IPS DF 4.7 (cell line): ENCODE measurements around the gene HDLBP.
A peak's percentile ranks its signal among the peaks of the same experiment; 100 is the strongest.

Experiments used
- DNase-seq: peaks from one replicate; pipeline ENCODE4 v3.0.0-alpha.2; 2013; ENCODE audit warnings: low spot score; ENCODE audit errors: extremely low read depth

Gene HDLBP, protein sequence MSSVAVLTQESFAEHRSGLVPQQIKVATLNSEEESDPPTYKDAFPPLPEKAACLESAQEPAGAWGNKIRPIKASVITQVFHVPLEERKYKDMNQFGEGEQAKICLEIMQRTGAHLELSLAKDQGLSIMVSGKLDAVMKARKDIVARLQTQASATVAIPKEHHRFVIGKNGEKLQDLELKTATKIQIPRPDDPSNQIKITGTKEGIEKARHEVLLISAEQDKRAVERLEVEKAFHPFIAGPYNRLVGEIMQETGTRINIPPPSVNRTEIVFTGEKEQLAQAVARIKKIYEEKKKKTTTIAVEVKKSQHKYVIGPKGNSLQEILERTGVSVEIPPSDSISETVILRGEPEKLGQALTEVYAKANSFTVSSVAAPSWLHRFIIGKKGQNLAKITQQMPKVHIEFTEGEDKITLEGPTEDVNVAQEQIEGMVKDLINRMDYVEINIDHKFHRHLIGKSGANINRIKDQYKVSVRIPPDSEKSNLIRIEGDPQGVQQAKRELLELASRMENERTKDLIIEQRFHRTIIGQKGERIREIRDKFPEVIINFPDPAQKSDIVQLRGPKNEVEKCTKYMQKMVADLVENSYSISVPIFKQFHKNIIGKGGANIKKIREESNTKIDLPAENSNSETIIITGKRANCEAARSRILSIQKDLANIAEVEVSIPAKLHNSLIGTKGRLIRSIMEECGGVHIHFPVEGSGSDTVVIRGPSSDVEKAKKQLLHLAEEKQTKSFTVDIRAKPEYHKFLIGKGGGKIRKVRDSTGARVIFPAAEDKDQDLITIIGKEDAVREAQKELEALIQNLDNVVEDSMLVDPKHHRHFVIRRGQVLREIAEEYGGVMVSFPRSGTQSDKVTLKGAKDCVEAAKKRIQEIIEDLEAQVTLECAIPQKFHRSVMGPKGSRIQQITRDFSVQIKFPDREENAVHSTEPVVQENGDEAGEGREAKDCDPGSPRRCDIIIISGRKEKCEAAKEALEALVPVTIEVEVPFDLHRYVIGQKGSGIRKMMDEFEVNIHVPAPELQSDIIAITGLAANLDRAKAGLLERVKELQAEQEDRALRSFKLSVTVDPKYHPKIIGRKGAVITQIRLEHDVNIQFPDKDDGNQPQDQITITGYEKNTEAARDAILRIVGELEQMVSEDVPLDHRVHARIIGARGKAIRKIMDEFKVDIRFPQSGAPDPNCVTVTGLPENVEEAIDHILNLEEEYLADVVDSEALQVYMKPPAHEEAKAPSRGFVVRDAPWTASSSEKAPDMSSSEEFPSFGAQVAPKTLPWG (N-terminal part only)

DNA sequence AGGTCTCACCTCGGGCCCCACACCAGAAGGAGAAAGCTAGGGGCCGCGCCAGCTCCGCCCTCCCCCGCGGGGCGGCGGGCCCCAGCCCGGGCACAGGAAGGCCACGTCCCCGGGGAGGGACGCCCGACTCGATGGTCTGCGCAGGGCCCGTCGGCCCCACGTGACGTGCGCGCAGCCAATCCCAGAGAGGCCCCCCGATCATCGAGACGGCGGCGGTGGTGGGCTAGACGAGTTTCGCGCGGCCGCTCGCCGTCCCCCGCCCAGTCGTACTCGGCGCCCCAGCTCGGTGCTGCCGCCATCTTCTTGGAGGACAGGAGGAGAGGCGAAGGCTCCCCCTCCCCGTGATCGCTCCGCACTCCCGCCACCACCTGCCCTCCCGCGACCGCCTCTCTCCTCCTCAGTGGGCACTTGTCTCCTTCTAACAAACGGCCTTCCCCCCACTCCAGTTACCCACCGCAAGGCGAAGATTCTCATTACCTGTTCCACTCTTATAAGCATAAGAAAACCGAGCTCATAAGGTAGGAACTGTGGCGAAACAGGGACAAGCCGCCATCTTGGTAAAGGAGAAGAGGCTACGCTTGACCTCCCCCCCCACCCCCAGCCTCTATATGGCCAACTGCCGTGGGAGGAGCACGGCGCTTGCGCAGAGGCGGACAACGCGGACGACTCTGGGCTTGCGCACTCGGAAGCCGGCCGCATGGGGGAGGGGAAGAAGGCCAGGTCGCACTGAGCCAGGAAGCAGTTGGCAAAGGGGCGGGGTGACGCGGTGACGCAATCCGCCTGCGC is at the start of gene HDLBP:
Gene HDLBP (minus strand): TSS at position 580 of the 786 bp plus-strand sequence. CDS start 48,803 bp downstream, outside the sequence.
- DNase-seq: peak; percentile 94

DNA sequence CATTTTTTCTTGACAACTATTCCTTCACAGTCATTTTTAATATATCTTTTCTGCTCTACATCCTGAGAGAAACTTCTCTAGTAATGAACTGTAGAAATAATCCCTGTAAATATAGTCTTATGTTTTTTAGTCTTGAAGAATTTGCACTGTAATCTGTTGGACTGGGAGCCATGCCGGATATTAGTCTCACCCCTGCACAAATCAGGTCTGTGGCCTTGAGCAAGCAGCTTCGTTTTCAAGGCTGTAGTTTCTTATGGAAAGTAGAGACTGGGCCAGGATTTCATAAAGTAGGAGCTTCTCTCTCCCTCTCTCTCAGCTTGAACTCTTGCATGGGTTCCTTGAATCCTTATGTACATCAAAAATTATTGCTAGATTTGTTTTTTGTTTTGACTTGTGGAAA is 49.3 kb upstream of the HDLBP start:
- no peak for DNase-seq

DNA sequence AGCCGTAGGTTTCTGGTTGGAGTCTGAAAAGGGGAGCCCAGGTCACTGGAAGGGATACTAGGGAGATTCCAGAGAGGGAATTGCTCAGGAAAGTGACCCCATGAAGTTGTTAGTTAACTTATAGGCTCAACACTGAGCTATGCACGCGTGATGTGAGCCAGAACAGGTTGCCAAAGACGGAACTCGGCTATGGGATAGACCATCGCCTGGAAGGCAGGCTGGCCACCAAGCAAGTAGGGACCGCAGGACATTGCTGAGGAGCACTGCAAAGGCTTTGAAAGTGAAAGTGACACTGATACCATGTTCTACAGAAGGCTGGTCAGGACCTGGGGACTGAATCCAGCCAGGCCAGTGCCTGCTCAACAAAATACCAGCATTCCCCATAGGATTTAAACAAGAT is 48.0 kb upstream of the HDLBP start:
- DNase-seq: no peak

DNA sequence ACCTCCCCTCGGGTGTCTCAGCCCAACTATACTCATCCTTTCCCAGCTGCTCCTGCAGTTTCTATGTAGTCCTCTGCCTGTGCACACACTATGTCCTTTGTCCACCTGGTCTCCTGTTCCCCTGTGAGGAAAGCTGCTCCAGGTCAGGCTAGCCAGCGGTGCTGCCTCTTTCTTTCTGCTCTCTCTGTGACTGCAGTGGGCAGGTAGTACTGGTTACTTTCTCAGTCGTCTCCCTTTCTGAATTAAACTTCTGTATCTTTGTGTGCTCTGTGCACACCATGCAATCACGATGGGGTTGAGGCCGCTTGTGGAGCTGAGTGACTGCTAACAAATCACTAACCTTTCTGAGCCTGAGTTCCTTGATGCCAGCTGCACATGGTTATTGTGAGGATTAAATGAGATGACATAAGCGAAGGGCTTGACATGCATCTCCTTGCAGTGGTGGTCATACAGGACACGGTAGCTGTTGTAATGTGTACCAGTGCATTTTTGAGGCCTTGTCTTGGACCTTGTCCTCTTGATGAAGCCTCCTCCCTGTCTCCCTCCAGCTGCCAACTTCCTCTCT is 44.1 kb upstream of the HDLBP start:
- no peak for DNase-seq

DNA sequence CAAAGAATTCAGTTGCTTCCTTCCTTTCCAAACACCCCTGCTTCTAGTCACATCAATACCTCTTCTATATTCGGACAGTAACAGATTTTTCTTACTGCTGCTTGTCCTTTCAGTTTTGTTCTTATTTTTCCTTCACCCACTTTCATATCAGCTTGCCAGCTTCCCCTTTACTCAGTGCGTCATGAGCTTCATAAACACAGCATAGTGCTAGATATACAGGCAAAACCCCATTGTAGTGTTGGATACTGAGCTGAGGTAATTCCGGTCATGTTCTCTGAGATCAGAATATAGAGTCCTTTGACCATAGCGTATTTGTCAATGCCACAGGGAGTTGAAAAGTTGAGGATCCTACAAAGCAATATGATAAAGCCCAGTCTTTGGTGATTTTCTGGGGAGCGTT is 43.0 kb upstream of the HDLBP start:
- no peak for DNase-seq

DNA sequence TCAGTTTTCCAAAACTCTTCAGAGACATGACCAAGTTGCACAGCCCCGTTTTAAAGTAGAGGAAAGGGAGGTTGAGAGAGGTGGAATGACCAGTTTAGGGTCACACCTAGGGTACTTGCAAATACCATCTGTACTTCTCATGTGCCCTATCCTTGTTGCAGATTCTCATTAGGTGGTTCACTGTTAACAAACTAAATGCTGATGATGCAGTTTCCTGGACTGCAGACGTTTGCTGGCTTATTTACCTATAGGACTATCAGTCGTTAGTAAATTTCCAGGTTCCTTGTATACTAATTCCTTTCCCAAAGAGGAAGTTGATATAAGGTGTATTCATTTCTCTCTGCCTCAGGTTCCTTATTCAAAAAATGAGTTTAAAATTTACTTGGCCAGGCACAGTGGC is 42.1 kb upstream of the HDLBP start:
- DNase-seq: no peak

DNA sequence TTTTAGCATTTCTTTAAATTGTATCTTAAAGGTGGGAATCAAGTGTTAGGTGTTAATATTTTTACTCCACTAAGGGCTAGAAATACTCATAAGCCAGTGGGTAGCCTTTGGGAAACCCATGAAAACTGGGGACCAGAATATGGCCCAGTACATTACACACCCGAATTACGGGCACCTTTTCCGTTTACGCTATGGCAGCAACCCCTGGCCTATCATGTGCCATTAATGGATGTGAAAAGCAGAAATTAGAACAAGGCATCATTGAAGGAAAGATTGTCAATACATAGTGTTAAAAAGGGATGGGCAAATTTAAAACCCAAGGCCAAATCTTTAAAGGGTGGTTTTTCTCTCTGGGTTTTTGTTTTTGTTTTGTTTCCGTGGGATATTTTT is 41.4 kb upstream of the HDLBP start:
- DNase-seq: no peak

DNA sequence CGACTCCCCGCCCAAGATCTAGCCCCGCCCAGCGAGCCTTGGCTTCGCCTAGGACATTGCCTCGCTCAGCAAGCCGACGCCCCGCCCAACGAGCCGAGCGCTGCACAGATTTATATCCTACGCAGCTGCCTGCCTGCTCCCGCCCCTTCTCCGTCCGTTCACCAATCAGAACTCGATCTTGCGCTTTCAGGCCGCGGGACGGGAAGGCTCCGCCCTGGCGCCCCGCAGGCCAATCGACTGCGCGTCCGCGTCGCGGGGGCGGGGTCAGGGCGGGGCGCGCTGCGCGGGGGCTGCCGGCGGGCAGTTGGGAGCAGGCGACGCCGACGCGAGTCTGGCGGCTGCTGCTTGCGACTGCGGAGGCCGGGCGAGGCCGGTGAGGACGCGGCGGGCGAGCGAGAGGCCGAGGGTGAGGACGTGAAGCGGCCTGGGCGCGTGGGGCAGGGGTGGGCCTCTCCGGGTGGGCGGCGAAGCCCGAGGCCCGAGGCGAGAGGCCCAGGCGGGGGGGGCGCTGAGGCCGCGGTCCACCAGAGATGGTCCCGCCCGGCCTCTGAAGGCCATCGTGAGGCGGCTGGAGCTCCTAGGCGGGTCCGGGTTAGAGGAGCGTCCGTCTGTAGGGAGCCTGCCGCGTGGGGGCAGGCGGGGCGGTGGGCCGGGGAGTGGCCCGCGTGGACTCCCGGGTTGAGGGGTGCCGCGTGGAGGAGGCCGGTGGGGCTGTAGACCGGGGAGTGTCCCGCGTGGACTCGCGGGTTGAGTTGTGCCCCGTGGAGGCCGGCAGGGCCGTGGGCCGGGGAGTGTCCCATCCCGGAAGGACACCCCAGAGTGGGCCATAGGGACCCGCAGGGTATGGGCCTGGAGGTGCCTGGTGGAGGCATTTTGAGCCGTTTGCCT is 40.8 kb upstream of the HDLBP start, which contains the start of gene FARP2:
Gene FARP2 (plus strand): TSS at position 303 of the 888 bp plus-strand sequence. CDS start 16,823 bp downstream, outside the sequence.
- DNase-seq: peak; percentile 51

DNA sequence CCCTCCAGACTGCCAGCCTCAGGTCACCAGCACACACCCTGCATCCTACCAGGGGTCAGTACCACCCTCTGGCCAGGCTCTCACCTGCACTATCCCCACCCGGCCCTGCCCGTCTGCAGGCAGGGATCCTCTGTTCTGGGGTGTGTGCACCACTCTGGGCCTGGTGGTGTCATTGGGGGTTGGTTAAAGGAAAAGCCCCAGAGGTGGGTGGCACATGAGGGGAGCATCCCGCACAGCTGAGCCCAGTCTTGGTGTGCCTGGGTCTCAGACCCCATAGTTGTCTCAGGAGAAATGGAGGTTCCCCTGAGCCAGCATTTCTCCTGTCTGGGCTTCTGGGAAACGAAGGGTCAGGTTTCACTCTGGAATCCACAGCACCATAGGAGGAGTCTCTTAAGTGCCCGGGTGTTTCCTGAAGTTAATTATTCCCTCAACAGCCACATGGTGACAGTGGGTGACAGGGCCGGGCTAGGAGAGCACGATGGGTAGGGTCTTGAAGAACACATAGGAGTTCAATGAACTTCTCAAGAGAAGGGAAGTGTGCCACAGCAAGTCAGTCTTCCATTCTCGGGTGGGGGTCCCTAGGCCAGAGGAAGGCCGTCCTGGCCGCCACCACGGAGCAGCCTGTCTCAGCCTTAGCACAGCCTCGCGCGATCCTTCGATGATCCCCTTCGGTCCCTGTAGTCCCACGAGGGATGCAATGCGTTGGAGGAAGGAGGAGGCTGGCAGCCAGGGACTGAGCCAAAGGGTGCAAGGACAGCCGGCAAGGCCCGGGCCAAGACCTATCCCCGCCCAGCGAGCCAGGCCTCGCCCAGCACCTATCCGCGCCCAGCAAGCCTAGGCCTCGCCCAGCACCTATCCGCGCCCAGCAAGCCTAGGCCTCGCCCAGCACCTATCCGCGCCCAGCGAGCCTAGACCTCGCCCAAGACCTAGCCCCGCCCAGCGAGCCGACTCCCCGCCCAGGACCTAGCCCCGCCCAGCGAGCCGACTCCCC is 39.5 kb upstream of the HDLBP start:
- DNase-seq: peak; percentile 46

DNA sequence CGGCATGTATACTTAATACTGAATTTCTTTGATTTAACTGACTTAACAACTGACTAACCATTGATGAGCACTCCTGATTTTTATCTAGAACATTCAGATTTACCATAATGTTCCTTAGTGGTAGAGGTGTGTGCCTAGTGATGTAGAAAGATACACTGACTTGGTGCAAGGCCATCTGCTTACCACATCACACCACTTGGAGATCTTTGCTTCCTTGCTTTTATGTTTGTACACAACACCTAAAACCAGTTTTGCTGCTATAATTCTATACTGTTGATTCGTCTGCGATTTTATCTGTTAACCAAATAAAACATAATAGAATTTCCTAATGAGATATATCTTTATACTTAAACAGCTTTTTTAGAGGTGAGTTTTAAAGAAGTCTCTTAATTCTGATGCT is 36.8 kb upstream of the HDLBP start:
- DNase-seq: no peak

DNA sequence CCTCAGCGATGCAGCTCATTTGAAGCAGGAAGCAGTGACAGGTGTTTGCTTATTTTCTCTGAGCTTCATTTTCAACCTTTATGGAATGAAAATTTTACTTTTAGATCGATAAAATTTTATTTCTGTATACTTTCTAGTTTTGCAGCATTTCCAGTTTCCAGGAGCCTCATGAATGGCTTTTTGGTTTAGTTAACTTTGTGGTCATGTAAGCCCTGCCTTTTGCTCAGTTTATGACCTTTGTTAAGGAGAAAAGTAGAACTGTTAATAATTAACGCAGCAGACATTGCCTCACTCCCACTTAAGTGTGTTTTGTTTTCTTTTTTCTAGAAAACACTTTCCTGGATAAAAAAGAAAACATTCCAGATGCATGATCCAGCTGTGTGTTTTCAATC is 36.2 kb upstream of the HDLBP start:
- DNase-seq: no peak

DNA sequence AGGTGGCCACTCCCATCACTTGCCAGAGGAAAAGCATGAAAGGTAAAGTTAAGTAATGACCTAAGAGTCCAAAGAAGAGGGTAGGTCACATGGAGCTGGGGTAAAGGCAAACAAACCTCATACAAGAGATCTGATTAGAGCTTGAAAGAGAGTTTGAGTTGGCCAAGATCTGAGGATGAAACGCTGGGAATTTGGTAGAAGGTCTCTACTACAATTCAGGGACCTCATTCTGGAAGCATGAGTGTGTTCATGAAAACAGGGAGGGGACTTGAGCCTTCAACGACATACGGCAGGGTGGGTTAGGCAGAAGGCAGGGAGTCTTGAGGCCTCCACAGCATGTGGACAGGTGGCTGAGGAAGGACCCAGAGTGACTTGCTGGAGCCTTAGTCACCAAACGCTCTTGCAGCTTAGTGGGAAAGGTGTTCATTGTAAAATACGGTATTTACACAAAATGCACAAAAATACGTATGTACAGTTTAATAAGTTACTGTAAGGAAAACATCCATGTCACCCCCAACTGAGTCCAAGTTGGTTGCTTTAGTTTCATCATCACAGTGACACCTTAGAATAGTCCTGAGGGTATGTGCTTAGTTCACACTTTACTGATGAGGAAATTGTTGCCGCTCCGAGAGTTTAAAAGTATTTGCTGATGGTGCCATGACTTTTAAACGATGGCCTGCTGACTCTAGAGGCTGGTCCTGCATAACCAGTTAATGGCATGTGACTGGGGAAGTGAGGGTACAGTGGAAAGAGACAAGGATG is 35.6 kb upstream of the HDLBP start:
- no peak for DNase-seq

DNA sequence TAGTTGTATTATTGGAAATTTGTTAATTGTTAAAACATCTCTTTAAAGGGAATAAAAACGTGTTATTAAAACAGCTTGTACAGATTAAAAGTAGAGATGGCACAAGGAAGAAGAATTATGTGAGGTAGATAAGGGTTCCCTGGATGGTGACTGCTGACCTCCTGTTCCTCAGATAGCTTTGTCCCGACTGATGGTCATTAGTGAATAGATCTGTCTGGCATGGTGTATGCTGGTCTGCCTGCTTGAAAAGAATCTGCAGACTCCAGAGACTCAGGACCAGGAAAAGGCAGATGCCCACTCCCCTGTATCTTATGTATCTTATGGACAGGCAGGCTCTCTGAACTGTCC is 35.0 kb upstream of the HDLBP start:
- no peak for DNase-seq

DNA sequence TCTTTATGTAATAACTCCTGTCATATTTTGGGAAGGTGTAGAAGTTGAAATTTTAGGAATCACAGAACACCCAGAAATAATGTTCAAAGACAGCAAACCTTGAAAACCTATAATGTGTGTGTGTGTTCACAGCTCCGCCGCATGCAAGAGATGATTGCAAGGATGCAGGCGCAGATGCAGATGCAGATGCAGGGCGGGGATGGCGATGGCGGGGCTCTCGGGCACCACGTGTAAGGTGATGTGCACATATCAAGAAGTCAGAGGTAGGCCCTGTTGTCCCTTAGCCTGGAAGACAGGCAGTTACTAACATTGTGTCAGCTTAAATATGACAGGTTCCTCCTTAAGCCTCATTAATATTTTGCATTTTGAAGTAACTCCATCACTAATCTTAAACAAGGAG is 34.5 kb upstream of the HDLBP start:
- DNase-seq: no peak

DNA sequence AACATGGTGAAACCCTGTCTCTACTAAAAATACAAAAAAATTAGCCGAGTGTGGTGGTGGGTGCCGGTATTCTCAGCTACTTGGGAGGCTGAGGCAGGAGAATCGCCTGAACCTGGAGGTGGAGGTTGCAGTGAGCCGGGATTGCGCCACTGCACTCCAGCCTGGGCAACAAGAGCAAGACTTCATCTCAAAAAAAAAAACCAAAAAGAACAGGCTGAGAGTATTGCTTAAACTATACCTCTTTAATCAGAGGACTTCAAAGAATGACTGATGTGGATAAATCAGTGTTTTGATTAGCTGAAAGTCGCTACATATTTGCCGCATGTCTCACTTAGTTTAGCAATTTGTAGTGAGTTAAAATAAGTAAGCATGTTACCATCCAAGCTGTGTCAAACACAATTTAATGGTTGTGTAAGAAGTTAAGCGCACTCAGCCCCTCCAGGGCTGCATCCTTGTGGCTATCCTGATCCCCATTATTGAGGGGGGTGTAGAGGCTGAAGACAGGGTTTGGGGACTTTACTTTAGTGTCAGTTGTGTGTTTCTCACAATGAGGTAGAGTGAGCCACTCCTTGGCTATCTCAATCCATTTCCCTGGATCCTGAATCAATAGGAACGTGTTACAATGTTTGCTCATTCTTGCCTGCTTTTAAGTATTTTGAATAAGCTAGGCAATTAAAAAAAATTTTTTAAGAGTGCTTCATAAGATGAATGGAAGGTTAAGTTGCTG is 29.6 kb upstream of the HDLBP start:
- no peak for DNase-seq

DNA sequence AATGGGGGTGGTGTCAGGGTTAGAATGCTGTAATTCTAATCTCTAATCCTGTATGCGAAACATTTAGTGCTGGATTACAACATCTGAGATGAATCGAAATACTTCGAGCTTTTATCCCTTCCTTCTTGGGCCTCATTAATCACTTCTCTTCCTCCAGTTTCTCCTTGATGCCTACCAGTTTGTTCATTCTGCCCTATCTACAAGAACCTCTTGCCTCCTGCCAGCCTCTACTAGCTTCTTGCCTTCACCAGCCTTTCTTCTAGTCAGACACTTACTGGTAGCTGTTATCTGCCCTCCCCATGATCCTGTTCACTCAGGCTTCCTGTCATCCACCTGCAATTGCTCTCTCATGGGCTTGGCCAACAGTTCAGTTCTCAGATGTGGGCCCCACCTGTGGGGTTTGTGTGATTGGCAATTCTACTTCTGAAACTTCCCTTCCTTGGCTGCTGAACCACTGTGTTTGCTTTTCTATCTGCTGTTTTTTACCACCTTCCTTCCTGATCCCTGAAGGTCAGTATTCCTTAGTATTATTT is 25.2 kb upstream of the HDLBP start:
- no peak for DNase-seq
